ENCODE data around the gene MEGF6.

DNA sequence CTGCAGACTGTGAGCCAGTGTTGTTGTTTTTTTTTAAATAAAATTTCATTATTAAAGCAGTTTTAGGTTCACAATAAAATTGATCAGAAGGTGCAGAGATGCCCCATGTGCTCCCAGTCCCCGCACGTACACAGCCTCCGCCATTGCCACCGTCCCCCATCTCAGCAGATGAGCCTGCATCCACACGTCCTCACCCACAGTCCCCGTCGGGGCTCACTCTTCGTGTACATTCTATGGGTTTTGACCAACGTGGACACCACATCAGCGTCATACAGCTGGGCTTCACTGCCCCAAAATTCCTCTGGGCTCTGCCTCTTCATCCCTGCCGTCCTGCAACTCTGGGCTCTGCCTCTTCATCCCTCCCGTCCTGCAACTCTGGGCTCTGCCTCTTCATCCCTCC lies 168.4 kb downstream of the MEGF6 start:
- TF ChIP-seq, protein P1, sequence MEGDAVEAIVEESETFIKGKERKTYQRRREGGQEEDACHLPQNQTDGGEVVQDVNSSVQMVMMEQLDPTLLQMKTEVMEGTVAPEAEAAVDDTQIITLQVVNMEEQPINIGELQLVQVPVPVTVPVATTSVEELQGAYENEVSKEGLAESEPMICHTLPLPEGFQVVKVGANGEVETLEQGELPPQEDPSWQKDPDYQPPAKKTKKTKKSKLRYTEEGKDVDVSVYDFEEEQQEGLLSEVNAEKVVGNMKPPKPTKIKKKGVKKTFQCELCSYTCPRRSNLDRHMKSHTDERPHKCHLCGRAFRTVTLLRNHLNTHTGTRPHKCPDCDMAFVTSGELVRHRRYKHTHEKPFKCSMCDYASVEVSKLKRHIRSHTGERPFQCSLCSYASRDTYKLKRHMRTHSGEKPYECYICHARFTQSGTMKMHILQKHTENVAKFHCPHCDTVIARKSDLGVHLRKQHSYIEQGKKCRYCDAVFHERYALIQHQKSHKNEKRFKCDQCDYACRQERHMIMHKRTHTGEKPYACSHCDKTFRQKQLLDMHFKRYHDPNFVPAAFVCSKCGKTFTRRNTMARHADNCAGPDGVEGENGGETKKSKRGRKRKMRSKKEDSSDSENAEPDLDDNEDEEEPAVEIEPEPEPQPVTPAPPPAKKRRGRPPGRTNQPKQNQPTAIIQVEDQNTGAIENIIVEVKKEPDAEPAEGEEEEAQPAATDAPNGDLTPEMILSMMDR (IDR thresholded peaks at IDR 0.05; ENCODE audit: insufficient read depth, low read length), result no peak
- TF ChIP-seq POLR2AphosphoS5 (IDR thresholded peaks at IDR 0.05; ENCODE audit: low read depth), result no peak
- TF ChIP-seq SPI1 (IDR thresholded peaks at IDR 0.05; ENCODE audit: borderline replicate concordance, low read depth), result no peak
